Panc1 (cell line): ENCODE results near the gene ELP2.

Experiments used
- POLR2AphosphoS5 ChIP-seq: IDR thresholded peaks from 2 replicates; pipeline ENCODE4 v1.6.1; 2012; ENCODE audit warnings: mild to moderate bottlenecking, low read depth, low read length, moderate library complexity
- TF ChIP-seq, protein P1 (sequence below): fragments of 450-650 bp; IDR thresholded peaks from 2 replicates; pipeline ENCODE4 v1.5.1; 2017; ENCODE audit warnings: mild to moderate bottlenecking
- TF ChIP-seq, protein P2 (sequence below), 2 experiments: IDR thresholded peaks; 2 replicates each; pipeline ENCODE4 v1.6.1; 2011 to 2012; ENCODE audit warnings: low read depth in 2 of 2, control low read depth in 1 of 2, low read length in 1 of 2, mild to moderate bottlenecking in 1 of 2, moderate library complexity in 1 of 2; ENCODE audit not compliant: insufficient read depth in 1 of 2

DNA sequence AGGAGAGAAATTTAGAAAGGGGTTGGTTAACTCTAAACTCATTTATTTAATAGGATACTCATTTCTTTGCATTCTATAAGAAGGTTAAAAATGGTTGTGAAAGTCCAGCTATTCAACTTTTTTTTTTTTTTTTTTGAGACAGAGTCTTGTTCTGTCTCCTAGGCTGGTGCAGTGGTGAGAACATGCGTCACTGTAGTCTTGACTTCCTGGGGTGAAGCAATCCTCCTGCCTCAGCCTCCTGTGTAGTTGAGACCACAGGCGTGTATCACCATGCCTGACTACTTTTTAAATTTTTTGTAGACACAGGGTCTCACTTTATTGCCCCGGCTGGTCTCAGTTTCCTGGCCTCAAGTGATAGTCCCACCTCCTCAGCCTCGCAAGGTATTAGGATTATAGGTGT lies 11.9 kb downstream of the ELP2 start:
- TF ChIP-seq, protein P1, sequence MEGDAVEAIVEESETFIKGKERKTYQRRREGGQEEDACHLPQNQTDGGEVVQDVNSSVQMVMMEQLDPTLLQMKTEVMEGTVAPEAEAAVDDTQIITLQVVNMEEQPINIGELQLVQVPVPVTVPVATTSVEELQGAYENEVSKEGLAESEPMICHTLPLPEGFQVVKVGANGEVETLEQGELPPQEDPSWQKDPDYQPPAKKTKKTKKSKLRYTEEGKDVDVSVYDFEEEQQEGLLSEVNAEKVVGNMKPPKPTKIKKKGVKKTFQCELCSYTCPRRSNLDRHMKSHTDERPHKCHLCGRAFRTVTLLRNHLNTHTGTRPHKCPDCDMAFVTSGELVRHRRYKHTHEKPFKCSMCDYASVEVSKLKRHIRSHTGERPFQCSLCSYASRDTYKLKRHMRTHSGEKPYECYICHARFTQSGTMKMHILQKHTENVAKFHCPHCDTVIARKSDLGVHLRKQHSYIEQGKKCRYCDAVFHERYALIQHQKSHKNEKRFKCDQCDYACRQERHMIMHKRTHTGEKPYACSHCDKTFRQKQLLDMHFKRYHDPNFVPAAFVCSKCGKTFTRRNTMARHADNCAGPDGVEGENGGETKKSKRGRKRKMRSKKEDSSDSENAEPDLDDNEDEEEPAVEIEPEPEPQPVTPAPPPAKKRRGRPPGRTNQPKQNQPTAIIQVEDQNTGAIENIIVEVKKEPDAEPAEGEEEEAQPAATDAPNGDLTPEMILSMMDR, result no peak
- TF ChIP-seq, protein P2, sequence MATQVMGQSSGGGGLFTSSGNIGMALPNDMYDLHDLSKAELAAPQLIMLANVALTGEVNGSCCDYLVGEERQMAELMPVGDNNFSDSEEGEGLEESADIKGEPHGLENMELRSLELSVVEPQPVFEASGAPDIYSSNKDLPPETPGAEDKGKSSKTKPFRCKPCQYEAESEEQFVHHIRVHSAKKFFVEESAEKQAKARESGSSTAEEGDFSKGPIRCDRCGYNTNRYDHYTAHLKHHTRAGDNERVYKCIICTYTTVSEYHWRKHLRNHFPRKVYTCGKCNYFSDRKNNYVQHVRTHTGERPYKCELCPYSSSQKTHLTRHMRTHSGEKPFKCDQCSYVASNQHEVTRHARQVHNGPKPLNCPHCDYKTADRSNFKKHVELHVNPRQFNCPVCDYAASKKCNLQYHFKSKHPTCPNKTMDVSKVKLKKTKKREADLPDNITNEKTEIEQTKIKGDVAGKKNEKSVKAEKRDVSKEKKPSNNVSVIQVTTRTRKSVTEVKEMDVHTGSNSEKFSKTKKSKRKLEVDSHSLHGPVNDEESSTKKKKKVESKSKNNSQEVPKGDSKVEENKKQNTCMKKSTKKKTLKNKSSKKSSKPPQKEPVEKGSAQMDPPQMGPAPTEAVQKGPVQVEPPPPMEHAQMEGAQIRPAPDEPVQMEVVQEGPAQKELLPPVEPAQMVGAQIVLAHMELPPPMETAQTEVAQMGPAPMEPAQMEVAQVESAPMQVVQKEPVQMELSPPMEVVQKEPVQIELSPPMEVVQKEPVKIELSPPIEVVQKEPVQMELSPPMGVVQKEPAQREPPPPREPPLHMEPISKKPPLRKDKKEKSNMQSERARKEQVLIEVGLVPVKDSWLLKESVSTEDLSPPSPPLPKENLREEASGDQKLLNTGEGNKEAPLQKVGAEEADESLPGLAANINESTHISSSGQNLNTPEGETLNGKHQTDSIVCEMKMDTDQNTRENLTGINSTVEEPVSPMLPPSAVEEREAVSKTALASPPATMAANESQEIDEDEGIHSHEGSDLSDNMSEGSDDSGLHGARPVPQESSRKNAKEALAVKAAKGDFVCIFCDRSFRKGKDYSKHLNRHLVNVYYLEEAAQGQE (IDR thresholded peaks at IDR 0.05; ENCODE audit: insufficient read depth in 1 of 2, low read depth in 2 of 2, low read length in 1 of 2), result no peak
- TF ChIP-seq POLR2AphosphoS5, result no peak
